H1 (cell line): ENCODE measurements around the gene HUWE1. TPM values are rescaled to one million over a fixed set of nuclear protein-coding genes. Genes with fewer than 3 reads are reported as not detected.
A peak's percentile ranks its signal among the peaks of the same experiment; 100 is the strongest.

Experiments
- CTCF ChIA-PET: fragments of 300-600 bp; sonication (Branson Sonifier 250); formaldehyde crosslinking; loops from one replicate; lab custom pipeline; 2021; ENCODE audit not compliant: partially characterized antibody; lab: Charles Lee
- POLR2A ChIA-PET: fragments of 300-600 bp; sonication (Branson Sonifier 250); formaldehyde crosslinking; loops from one replicate; lab custom pipeline; 2021; ENCODE audit warnings: inconsistent platforms; ENCODE audit not compliant: partially characterized antibody; lab: Charles Lee
- DNase-seq, 2 experiments: peaks; one replicate each; pipeline versions ENCODE4 v3.0.0 to v3.0.0-alpha.2; 2010 to 2022; ENCODE audit warnings: low spot score in 2 of 2, low read depth in 1 of 2, mixed read lengths in 1 of 2
- FAIRE-seq: peaks from 2 replicates; lab custom pipeline; 2011; peaks lifted over from hg19 to GRCh38; lab: Jason Lieb, UNC
- H2AFZ ChIP-seq: 2 replicates; pipeline ENCODE4 v1.8.1; 2012; ENCODE audit warnings: low read length, inconsistent platforms
- H2AK5ac ChIP-seq: 2 replicates; pipeline ENCODE4 v1.6.1; 2013; ENCODE audit warnings: low read depth, low read length
- H2BK120ac ChIP-seq: replicated peaks from 2 replicates; pipeline ENCODE3; 2013; ENCODE audit warnings: low read depth, low read length, inconsistent platforms
- H2BK12ac ChIP-seq: 2 replicates; pipeline ENCODE4 v1.6.1; 2013; ENCODE audit warnings: low read depth, low read length
- H2BK15ac ChIP-seq: 2 replicates; pipeline ENCODE4 v1.6.1; 2013; ENCODE audit warnings: low read length
- H2BK20ac ChIP-seq: 2 replicates; pipeline ENCODE4 v1.6.1; 2013; ENCODE audit warnings: low read length
- H2BK5ac ChIP-seq: 2 replicates; pipeline ENCODE4 v1.6.1; 2013; ENCODE audit warnings: low read depth, low read length
- H3K14ac ChIP-seq: 2 replicates; pipeline ENCODE4 v1.6.1; 2013; ENCODE audit warnings: inconsistent platforms; ENCODE audit not compliant: insufficient read length
- H3K18ac ChIP-seq: 2 replicates; pipeline ENCODE4 v1.6.1; 2013; ENCODE audit warnings: low read length; ENCODE audit errors: extremely low read depth
- H3K23ac ChIP-seq: 2 replicates; pipeline ENCODE4 v1.6.1; 2013; ENCODE audit warnings: inconsistent platforms; ENCODE audit not compliant: insufficient read length
- H3K23me2 ChIP-seq: 2 replicates; pipeline ENCODE4 v1.6.1; 2013; ENCODE audit warnings: low read depth, low read length
- H3K27ac ChIP-seq: 2 replicates; pipeline ENCODE4 v1.6.1; 2011; ENCODE audit warnings: low read depth, low read length, inconsistent platforms
- H3K27me3 ChIP-seq, 4 experiments: replicated peaks in 1 of 4; 1 replicate in 1 of 4; 2 replicates in 3 of 4; pipeline versions ENCODE4 v1.6.1 to v1.8.1; 2011 to 2013; ENCODE audit warnings: low read length in 3 of 4, mild to moderate bottlenecking in 3 of 4, inconsistent platforms in 2 of 4, mixed read lengths in 2 of 4, moderate library complexity in 1 of 4; ENCODE audit not compliant: control insufficient read depth in 3 of 4, insufficient read depth in 3 of 4; ENCODE audit errors: extremely low read depth in 1 of 4
- H3K36me3 ChIP-seq, 4 experiments: 2 replicates each; pipeline versions ENCODE4 v1.6.1 to v1.8.1; 2011 to 2013; ENCODE audit warnings: mild to moderate bottlenecking in 4 of 4, low read length in 3 of 4, moderate library complexity in 2 of 4, control low read depth in 1 of 4, inconsistent platforms in 1 of 4; ENCODE audit not compliant: insufficient read depth in 4 of 4, control insufficient read depth in 2 of 4
- H3K4ac ChIP-seq: replicated peaks from 2 replicates; pipeline ENCODE3; 2013; ENCODE audit warnings: low read length, low read depth, mixed read lengths, inconsistent platforms; ENCODE audit not compliant: insufficient read length
- H3K4me1 ChIP-seq, 4 experiments: replicated peaks in 1 of 4; 1 replicate in 1 of 4; 2 replicates in 3 of 4; pipeline versions ENCODE4 v1.6.1 to v1.8.1; 2011 to 2013; ENCODE audit warnings: low read length in 3 of 4, inconsistent platforms in 2 of 4, mixed read lengths in 1 of 4; ENCODE audit not compliant: insufficient read depth in 4 of 4, control insufficient read depth in 3 of 4
- H3K4me2 ChIP-seq, 2 experiments: 2 replicates each; pipeline versions ENCODE4 v1.6.1 to v1.8.1; 2011 to 2013; ENCODE audit warnings: low read depth in 2 of 2, low read length in 2 of 2, control low read depth in 1 of 2, inconsistent platforms in 1 of 2, mild to moderate bottlenecking in 1 of 2; ENCODE audit not compliant: insufficient read depth in 1 of 2
- H3K4me3 ChIP-seq, 4 experiments: fragments of 200-600, 300-600 bp in 1 of 4; sonication (generic), shearing (Covaris generic), sonication (Bioruptor Twin) in 1 of 4; 2 replicates each; pipeline versions ENCODE4 v1.5.1 to v1.8.1; 2011 to 2016; ENCODE audit warnings: low read length in 4 of 4, low read depth in 3 of 4, control low read depth in 2 of 4, inconsistent platforms in 2 of 4, mild to moderate bottlenecking in 2 of 4, mixed read lengths in 1 of 4, moderate library complexity in 1 of 4; ENCODE audit not compliant: insufficient read depth in 2 of 4; ENCODE audit errors: extremely low read depth in 1 of 4
- H3K56ac ChIP-seq: replicated peaks from 2 replicates; pipeline ENCODE3; 2013; ENCODE audit warnings: low read depth, mild to moderate bottlenecking, mixed read lengths, low read length, inconsistent platforms; ENCODE audit not compliant: insufficient read length
- H3K79me1 ChIP-seq: 2 replicates; pipeline ENCODE4 v1.6.1; 2013; ENCODE audit warnings: low read depth, low read length, control low read depth
- H3K79me2 ChIP-seq, 2 experiments: 2 replicates each; pipeline versions ENCODE4 v1.6.1 to v1.8.1; 2012 to 2013; ENCODE audit warnings: low read length in 2 of 2, mild to moderate bottlenecking in 2 of 2, inconsistent platforms in 1 of 2; ENCODE audit not compliant: insufficient read depth in 2 of 2, control insufficient read depth in 1 of 2
- H3K9ac ChIP-seq, 4 experiments: replicated peaks in 1 of 4; 1 replicate in 1 of 4; 2 replicates in 3 of 4; pipeline versions ENCODE4 v1.6.1 to v1.8.1; 2011 to 2013; ENCODE audit warnings: low read depth in 3 of 4, low read length in 3 of 4, control low read depth in 2 of 4, mild to moderate bottlenecking in 2 of 4, moderate library complexity in 2 of 4, inconsistent platforms in 1 of 4; ENCODE audit errors: extremely low read depth in 1 of 4
- H3K9me3 ChIP-seq, 2 experiments: 2 replicates each; pipeline versions ENCODE4 v1.6.1 to v1.8.1; 2012 to 2013; ENCODE audit warnings: mild to moderate bottlenecking in 2 of 2, moderate library complexity in 2 of 2, control low read depth in 1 of 2, inconsistent platforms in 1 of 2, low read depth in 1 of 2, low read length in 1 of 2, mixed read lengths in 1 of 2; ENCODE audit not compliant: insufficient read depth in 2 of 2
- H4K20me1 ChIP-seq, 2 experiments: replicated peaks in 1 of 2; 2 replicates each; pipeline versions ENCODE3 to v1.8.1; 2011 to 2013; ENCODE audit warnings: inconsistent platforms in 2 of 2, low read length in 2 of 2, mild to moderate bottlenecking in 1 of 2; ENCODE audit not compliant: insufficient read depth in 2 of 2, control insufficient read depth in 1 of 2
- H4K5ac ChIP-seq: 2 replicates; pipeline ENCODE4 v1.6.1; 2013; ENCODE audit warnings: low read length, low read depth, mixed read lengths, inconsistent platforms; ENCODE audit not compliant: insufficient read length
- H4K8ac ChIP-seq: 2 replicates; pipeline ENCODE4 v1.8.0; 2013; ENCODE audit warnings: mild to moderate bottlenecking, moderate library complexity, low read length, inconsistent platforms; ENCODE audit not compliant: insufficient read depth; ENCODE audit errors: extremely low read depth
- H4K91ac ChIP-seq: replicated peaks from 2 replicates; pipeline ENCODE3; 2013; ENCODE audit warnings: low read length, mixed read lengths, inconsistent platforms; ENCODE audit not compliant: insufficient read length
- ATF3 ChIP-seq: IDR thresholded peaks from 2 replicates; pipeline ENCODE4 v1.6.1; 2011; ENCODE audit warnings: low read depth, mild to moderate bottlenecking, low read length; ENCODE audit not compliant: insufficient read depth
- CHD2 ChIP-seq: IDR thresholded peaks from 2 replicates; pipeline ENCODE4 v1.6.1; 2012; ENCODE audit warnings: low read length, improper control_type of control experiment
- EP300 ChIP-seq, 2 experiments: IDR thresholded peaks; 1 replicate in 1 of 2; 2 replicates in 1 of 2; pipeline ENCODE4 v1.6.1; 2011 to 2012; ENCODE audit warnings: low read depth in 2 of 2, low read length in 2 of 2, mild to moderate bottlenecking in 2 of 2, borderline replicate concordance in 1 of 2, inconsistent platforms in 1 of 2, moderate library complexity in 1 of 2
- MAFK ChIP-seq: IDR thresholded peaks from 2 replicates; pipeline ENCODE4 v1.6.1; 2012; ENCODE audit warnings: low read depth, mild to moderate bottlenecking, improper control_type of control experiment, low read length
- MAX ChIP-seq: IDR thresholded peaks from 2 replicates; pipeline ENCODE4 v1.6.1; 2012; ENCODE audit warnings: inconsistent platforms
- POLR2A ChIP-seq, 2 experiments: IDR thresholded peaks; 1 replicate in 1 of 2; 2 replicates in 1 of 2; pipeline ENCODE4 v1.6.1; 2011; ENCODE audit warnings: low read depth in 2 of 2, low read length in 2 of 2, mild to moderate bottlenecking in 2 of 2; ENCODE audit errors: control extremely low read depth in 1 of 2
- RBBP5 ChIP-seq: IDR thresholded peaks from 2 replicates; pipeline ENCODE4 v1.7.1; 2012; ENCODE audit warnings: low read depth, mild to moderate bottlenecking, inconsistent platforms, low read length, moderate library complexity, borderline replicate concordance
- WGBS, 2 experiments: shearing (Covaris generic) in 1 of 2; methylation state at CpG; one replicate each; pipeline versions ENCODE4 v1.1.6 to v1.1.7; 2013 to 2015; ENCODE audit warnings: low lambda C conversion rate in 2 of 2, mixed read lengths in 2 of 2, inconsistent platforms in 1 of 2, low coverage in 1 of 2, missing lambda C conversion rate in 1 of 2; ENCODE audit not compliant: insufficient replicate concordance in 2 of 2, insufficient coverage in 1 of 2, insufficient read length in 1 of 2; ENCODE audit errors: extremely low coverage in 1 of 2, missing lambda C conversion rate in 1 of 2; 5-methylcytosine and 5-hydroxymethylcytosine counted together
- long read RNA-seq, 2 experiments: library from RNA in 1 of 2; library from capped mRNA in 1 of 2; stranded (forward); transcript quantifications; one replicate each; pipeline ENCODE4 v2.0.0, GENCODE V29; 2021; ENCODE audit warnings: inconsistent platforms in 1 of 2
- polyA minus RNA-seq, 3 experiments: library from RNA; depleted of rRNA, polyadenylated mRNA; stranded (reverse); fragments of >200 nt; gene quantifications; 1 replicate in 2 of 3; 2 replicates in 1 of 3; pipeline ENCODE4 v1.2.3, GENCODE V29; 2011
- polyA plus RNA-seq, 7 experiments: library from polyadenylated mRNA; depleted of rRNA in 3 of 7; stranded (reverse) in 5 of 7; unstranded in 2 of 7; fragments of >200 nt in 5 of 7; fragments of 200-250 nt in 2 of 7; gene quantifications; 1 replicate in 5 of 7; 2 replicates in 1 of 7; 4 replicates in 1 of 7; pipeline versions ENCODE4 v1.2.1 to v1.2.3, GENCODE V29; 2011 to 2013; ENCODE audit warnings: missing spikeins in 2 of 7, mixed read lengths in 2 of 7
- total RNA-seq: library from RNA; stranded (reverse); fragmentation: NEBNext Ultra II Directional; extraction: Animal tissue kit (Norgen Biotek cat#: 25700); gene quantifications from 2 replicates; pipeline ENCODE4 v1.2.1, GENCODE V29; 2021

HUWE1 gene
- 252 and 257 TPM in 2 replicates for total RNA-seq
- 106 and 114 TPM in 2 replicates for polyA plus RNA-seq (2011; rRNA removed)
- polyA plus RNA-seq (2011; cell fraction: cytosol; rRNA removed) = 83.4 TPM
- 246 TPM for polyA plus RNA-seq (2011; cell fraction: nucleus; rRNA removed)
- polyA plus RNA-seq (2012, experiment 1 of 2) = 140 to 161 TPM (median 151 TPM) in 4 replicates
- polyA plus RNA-seq (2012, experiment 2 of 2) = 15.3 TPM
- 66.9 TPM for polyA plus RNA-seq (2013, experiment 1 of 2)
- 55.4 TPM for polyA plus RNA-seq (2013, experiment 2 of 2)
- 667 and 860 TPM in 2 replicates for polyA minus RNA-seq (2011; rRNA and poly(A)+ RNA removed)
- 207 TPM for polyA minus RNA-seq (2011; cell fraction: cytosol; rRNA and poly(A)+ RNA removed)
- polyA minus RNA-seq (2011; cell fraction: nucleus; rRNA and poly(A)+ RNA removed) = 261 TPM
- long read RNA-seq, experiment 1, full-length matches to known transcripts = 2 of 135 reads
- long read RNA-seq, experiment 1, partial matches to known transcripts = 117 of 135 reads
- long read RNA-seq, experiment 1, other reads (novel, unspliced or antisense) = 16 of 135 reads
- long read RNA-seq, experiment 2, partial matches to known transcripts = 1 of 2 reads
- long read RNA-seq, experiment 2, other reads (novel, unspliced or antisense) = 1 of 2 reads

GRCh38 chrX:53686151-53686885, at the start of gene HUWE1:
HUWE1 (minus strand) TSS chrX:53686719; CDS start chrX:53654107, 32,612 bp downstream.
- peak within 1 kb of the TSS; percentile 53 to 87 (median 70) for H3K9ac ChIP-seq
- no peak within 1 kb of the TSS for H2BK12ac ChIP-seq
- no peak within 1 kb of the TSS for H4K91ac ChIP-seq
- no peak within 1 kb of the TSS; the same call in 1 of the 2 replicates for H2BK5ac ChIP-seq
- FAIRE-seq (peak; percentile 82), DNase-seq (peak; percentile 57 to 89)
- peaks cover 0 to 6% (median 0%) of the 10 kb centered on the region in 4 experiments; a peak in 1 of 7 replicates for H3K4me1 ChIP-seq
- no peak within 1 kb of the TSS for H2BK15ac ChIP-seq
- H4K5ac ChIP-seq = peak within 1 kb of the TSS; percentile 80
- H3K56ac ChIP-seq = no peak within 1 kb of the TSS
- H3K27me3 ChIP-seq = no peaks in the 10 kb centered on the region
- 0% methylated on average over 15 of the region's 61 CpGs; no CpG with 5 or more reads in 1 of the 2 experiments for WGBS, 2 experiments
- no peak within 1 kb of the TSS for H2BK120ac ChIP-seq
- H2BK20ac ChIP-seq = no peak within 1 kb of the TSS
- H3K23me2 ChIP-seq = peaks cover 5% of the 10 kb centered on the region; the same call in 1 of the 2 replicates
- no peaks in the 10 kb centered on the region for H3K9me3 ChIP-seq
- H3K79me2 ChIP-seq = peaks cover 16 to 36% of the 10 kb centered on the region in 2 experiments
- H2AK5ac ChIP-seq = no peak within 1 kb of the TSS
- H2AFZ ChIP-seq = peak within 1 kb of the TSS; percentile 66; the same call in 1 of the 2 replicates
- ChIA-PET POLR2A (interaction anchor here (0.5 to 5.1 kb wide), 10 partner anchors 14 to 321 kb away, joined by 3 to 45 read pairs (median 4); no protein-coding TSS in a partner anchor), CTCF (no interaction called here)
- H3K79me1 ChIP-seq = no peaks in the 10 kb centered on the region
- no peak within 1 kb of the TSS for H3K14ac ChIP-seq
- H3K18ac ChIP-seq = no peak within 1 kb of the TSS
- H3K4me2 ChIP-seq = peak within 1 kb of the TSS; percentile 74 to 75
- H3K23ac ChIP-seq = no peak within 1 kb of the TSS
- no peak within 1 kb of the TSS for H3K4ac ChIP-seq
- H3K4me3 ChIP-seq = peak within 1 kb of the TSS; percentile 60 to 98 (median 80)
- H4K20me1 ChIP-seq = peaks cover 0 to 4% of the 10 kb centered on the region in 2 experiments
- no peak within 1 kb of the TSS for H4K8ac ChIP-seq
- peaks cover 0 to 8% (median 0%) of the 10 kb centered on the region in 4 experiments; a peak in 2 of 8 replicates for H3K36me3 ChIP-seq
- peak within 1 kb of the TSS; percentile 73; the same call in 1 of the 2 replicates for H3K27ac ChIP-seq
- TF ChIP-seq ATF3 = no peak
- peak; percentile 46 for TF ChIP-seq MAX
- no peak for TF ChIP-seq EP300 (IDR thresholded peaks at IDR 0.05; ENCODE audit: borderline replicate concordance in 1 of 2, low read depth in 2 of 2, low read length in 2 of 2)
- TF ChIP-seq POLR2A (IDR thresholded peaks at IDR 0.05; ENCODE audit: control extremely low read depth in 1 of 2, low read depth in 2 of 2, low read length in 2 of 2) = peak in 1 of 2 experiments; percentile 71; a peak in 2 of 3 replicates
- TF ChIP-seq MAFK = no peak
- TF ChIP-seq CHD2 = no peak
- TF ChIP-seq RBBP5 = peak; percentile 60; the same call in 1 of the 2 replicates
